ENCODE measurements around the gene HMGXB3.

- TF ChIP-seq CTCF (IDR thresholded peaks at IDR 0.05; ENCODE audit: low read depth, low read length), result no peak
- no peak for TF ChIP-seq EZH2phosphoT487 (IDR thresholded peaks at IDR 0.05; ENCODE audit: low read depth)
Observed at GRCh38 chr5:150057996-150058395, 57.5 kb downstream of the HMGXB3 start.
